Lung microvascular endothelial cell (primary cell): ENCODE results near the gene OAT. TPM values are rescaled to one million over a fixed set of nuclear protein-coding genes. Genes with fewer than 3 reads are reported as not detected.

Experiments
- DNase-seq, 2 donors: peaks; one replicate each; pipeline versions ENCODE4 v3.0.0 to v3.0.0-alpha.2; 2010; ENCODE audit warnings: low read depth in 2 of 2
- total RNA-seq: library from RNA; depleted of rRNA; stranded (reverse); fragments of >200 nt; gene quantifications from 2 replicates; pipeline ENCODE4 v1.2.1, GENCODE V29; 2014

Gene OAT
- total RNA-seq: 82.5 and 98.1 TPM in 2 replicates

- peak; percentile 96 for DNase-seq
Observed at GRCh38 chr10:124418726-124419501, at the start of gene OAT. Gene OAT, minus strand, starts transcription at chr10:124418923. Its CDS starts 6,752 bp downstream, at chr10:124412171.

- DNase-seq: no peak
Observed at GRCh38 chr10:124467165-124467564, 48.4 kb upstream of the OAT start.

GRCh38 chr10:124465777-124466488, 47.2 kb upstream of the OAT start:
- no peak for DNase-seq

GRCh38 chr10:124465003-124465776, 46.5 kb upstream of the OAT start:
- no peak for DNase-seq

GRCh38 chr10:124464028-124464965, 45.6 kb upstream of the OAT start:
- DNase-seq: no peak

- no peak for DNase-seq
Observed at GRCh38 chr10:124462348-124462695, 43.6 kb upstream of the OAT start.

- DNase-seq: peak; percentile 79
Observed at GRCh38 chr10:124461642-124462347, 43.1 kb upstream of the OAT start, which contains the start of gene LHPP. Gene LHPP, plus strand, starts transcription at chr10:124461823. Its CDS starts 40 bp downstream, at chr10:124461863.

GRCh38 chr10:124460144-124460543, 41.4 kb upstream of the OAT start:
- DNase-seq: no peak

GRCh38 chr10:124459395-124459794, 40.7 kb upstream of the OAT start:
- DNase-seq: no peak

GRCh38 chr10:124458889-124459288, 40.2 kb upstream of the OAT start:
- DNase-seq: no peak

- no peak for DNase-seq
Observed at GRCh38 chr10:124458473-124458872, 39.8 kb upstream of the OAT start.

- no peak for DNase-seq
Observed at GRCh38 chr10:124455441-124455840, 36.7 kb upstream of the OAT start.

GRCh38 chr10:124453960-124454610, 35.4 kb upstream of the OAT start:
- DNase-seq: no peak

GRCh38 chr10:124451276-124451675, 32.6 kb upstream of the OAT start:
- DNase-seq: no peak

GRCh38 chr10:124450783-124451057, 32.0 kb upstream of the OAT start:
- DNase-seq: no peak

GRCh38 chr10:124450012-124450782, 31.5 kb upstream of the OAT start, which contains the start of gene NKX1-2:
Gene NKX1-2, minus strand, starts transcription at chr10:124450035. Its CDS starts 92 bp downstream, at chr10:124449943.
- peak in 1 of 2 donors; percentile 10 for DNase-seq

GRCh38 chr10:124449170-124450011, 30.7 kb upstream of the OAT start:
- DNase-seq: no peak

GRCh38 chr10:124448696-124449169, 30.0 kb upstream of the OAT start:
- DNase-seq: no peak
